Esophagus muscularis mucosa (tissue), 4 donors: ENCODE results near the gene MFSD11.

ENCODE experiments used
- EP300 ChIP-seq: sonication (generic); formaldehyde crosslinking; IDR thresholded peaks from one replicate; pipeline ENCODE4 v1.6.1; 2017; ENCODE audit warnings: antibody characterized with exemption
- POLR2A ChIP-seq: fragments of 450-650 bp; IDR thresholded peaks from one replicate; pipeline ENCODE4 v1.6.1; 2017; ENCODE audit warnings: antibody characterized with exemption, moderate library complexity, mild to moderate bottlenecking, low read depth
- POLR2AphosphoS5 ChIP-seq, 2 donors: sonication (generic); formaldehyde crosslinking; IDR thresholded peaks; one replicate each; pipeline ENCODE4 v1.6.1; 2017; ENCODE audit warnings: antibody characterized with exemption in 2 of 2
- TF ChIP-seq, protein P1 (sequence below), 3 experiments: fragments of 200-600 bp in 2 of 3; fragments of 450-650 bp in 1 of 3; sonication (generic) in 2 of 3; IDR thresholded peaks; one replicate each; pipeline ENCODE4 v1.5.1; 2017 to 2019; ENCODE audit warnings: antibody characterized with exemption in 3 of 3, mild to moderate bottlenecking in 2 of 3, moderate library complexity in 1 of 3

DNA sequence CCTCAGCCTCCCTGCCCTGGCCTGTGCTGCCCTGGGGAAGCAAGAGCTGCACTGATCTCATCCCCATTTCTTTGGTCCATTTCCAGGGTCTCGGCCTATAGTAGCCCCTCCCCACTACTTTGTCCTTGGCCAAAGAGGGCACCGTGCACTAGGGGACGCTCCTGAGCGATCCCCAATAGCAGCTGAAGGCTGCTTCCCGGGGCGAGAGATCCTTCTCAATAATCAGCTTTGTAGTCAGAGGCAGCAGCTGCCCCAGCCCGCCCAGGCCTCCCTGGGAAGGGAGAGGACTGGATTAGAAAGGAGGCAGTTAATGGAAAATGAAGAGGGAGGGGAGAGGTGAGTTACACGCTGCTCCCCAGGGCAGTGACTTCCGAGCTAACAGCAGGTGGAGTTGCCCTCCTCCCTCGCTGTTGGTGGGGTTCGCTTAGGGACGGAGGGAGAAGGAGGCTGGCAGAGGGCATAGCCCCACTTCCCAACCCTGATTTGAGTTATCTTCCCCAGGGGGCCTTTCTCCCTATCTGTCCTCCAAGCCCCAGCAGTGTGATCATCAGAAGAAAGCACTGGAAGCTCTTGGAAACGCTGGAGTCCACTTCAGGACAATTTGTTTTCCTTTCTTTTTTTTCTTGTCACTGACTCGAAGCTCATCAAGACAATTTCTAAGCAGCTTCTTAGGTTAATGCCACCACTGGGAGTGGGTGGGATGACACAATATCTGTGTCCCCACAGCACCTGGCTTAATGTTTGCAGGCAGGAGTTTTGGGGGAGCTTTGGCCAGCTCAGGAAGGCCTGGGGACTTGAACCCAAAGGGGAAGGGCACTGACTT lies 29.7 kb upstream of the MFSD11 start:
- TF ChIP-seq POLR2A, result no peak
- TF ChIP-seq, protein P1, sequence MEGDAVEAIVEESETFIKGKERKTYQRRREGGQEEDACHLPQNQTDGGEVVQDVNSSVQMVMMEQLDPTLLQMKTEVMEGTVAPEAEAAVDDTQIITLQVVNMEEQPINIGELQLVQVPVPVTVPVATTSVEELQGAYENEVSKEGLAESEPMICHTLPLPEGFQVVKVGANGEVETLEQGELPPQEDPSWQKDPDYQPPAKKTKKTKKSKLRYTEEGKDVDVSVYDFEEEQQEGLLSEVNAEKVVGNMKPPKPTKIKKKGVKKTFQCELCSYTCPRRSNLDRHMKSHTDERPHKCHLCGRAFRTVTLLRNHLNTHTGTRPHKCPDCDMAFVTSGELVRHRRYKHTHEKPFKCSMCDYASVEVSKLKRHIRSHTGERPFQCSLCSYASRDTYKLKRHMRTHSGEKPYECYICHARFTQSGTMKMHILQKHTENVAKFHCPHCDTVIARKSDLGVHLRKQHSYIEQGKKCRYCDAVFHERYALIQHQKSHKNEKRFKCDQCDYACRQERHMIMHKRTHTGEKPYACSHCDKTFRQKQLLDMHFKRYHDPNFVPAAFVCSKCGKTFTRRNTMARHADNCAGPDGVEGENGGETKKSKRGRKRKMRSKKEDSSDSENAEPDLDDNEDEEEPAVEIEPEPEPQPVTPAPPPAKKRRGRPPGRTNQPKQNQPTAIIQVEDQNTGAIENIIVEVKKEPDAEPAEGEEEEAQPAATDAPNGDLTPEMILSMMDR (IDR thresholded peaks at IDR 0.05), result peak; percentile 42 to 49 (median 48)
- peak; percentile 33 to 46 for TF ChIP-seq POLR2AphosphoS5 (IDR thresholded peaks at IDR 0.05)
- no peak for TF ChIP-seq EP300
